Neural cell (in vitro differentiated cells): ENCODE data around the gene REEP5.

Source experiments
- EP300 ChIP-seq: fragments of 450-650 bp; conservative IDR thresholded peaks from 2 replicates; pipeline ENCODE4 v1.6.1; 2014; ENCODE audit warnings: antibody characterized with exemption, mild to moderate bottlenecking, moderate library complexity; ENCODE audit not compliant: poor library complexity, severe bottlenecking
- EZH2 ChIP-seq: fragments of 200-600, 300-800 bp; shearing (Covaris generic), sonication (generic); IDR thresholded peaks from 2 replicates; pipeline ENCODE4 v1.6.1; 2014; ENCODE audit warnings: antibody characterized with exemption, low read length, borderline replicate concordance, mild to moderate bottlenecking; ENCODE audit not compliant: insufficient read depth, poor library complexity, severe bottlenecking
- MXI1 ChIP-seq: fragments of 450-650 bp; conservative IDR thresholded peaks from 2 replicates; pipeline ENCODE4 v1.6.1; 2014; ENCODE audit warnings: antibody characterized with exemption, mild to moderate bottlenecking; ENCODE audit not compliant: poor library complexity, severe bottlenecking
- POLR2AphosphoS5 ChIP-seq: IDR thresholded peaks from 2 replicates; pipeline ENCODE4 v1.6.1; 2012
- SMC3 ChIP-seq: fragments of 450-650 bp; conservative IDR thresholded peaks from 2 replicates; pipeline ENCODE4 v1.6.1; 2014; ENCODE audit warnings: antibody characterized with exemption, mild to moderate bottlenecking, moderate library complexity; ENCODE audit not compliant: poor library complexity
- TAF1 ChIP-seq: IDR thresholded peaks from 2 replicates; pipeline ENCODE4 v1.6.1; 2012; ENCODE audit warnings: low read depth
- TF ChIP-seq, protein P1 (sequence below): fragments of 450-650 bp; IDR thresholded peaks from 2 replicates; pipeline ENCODE4 v1.5.1; 2014; ENCODE audit warnings: antibody characterized with exemption, mild to moderate bottlenecking, moderate library complexity; ENCODE audit not compliant: poor library complexity, severe bottlenecking

DNA sequence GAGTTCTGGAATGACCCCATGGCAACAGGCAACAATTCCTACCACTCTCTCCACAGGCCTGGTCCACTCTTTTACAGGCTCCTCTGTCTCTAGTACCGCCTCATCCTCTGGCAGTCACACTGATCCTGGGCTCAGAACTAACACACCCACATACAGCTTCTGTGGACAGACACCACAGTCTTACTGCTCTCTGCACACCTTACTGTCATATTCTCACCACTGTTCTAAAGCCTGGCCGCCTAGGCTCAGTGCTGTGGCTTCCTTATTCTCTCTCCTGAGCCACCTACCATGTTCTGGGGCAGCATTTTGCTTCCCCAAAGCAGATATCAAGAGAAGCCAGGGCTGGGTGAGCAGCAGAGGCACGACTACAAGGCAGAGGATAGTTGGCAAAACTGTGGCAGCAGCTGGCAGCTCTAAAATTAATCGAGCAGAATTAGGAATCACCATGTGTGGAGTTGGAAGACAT is 14.8 kb downstream of the REEP5 start:
- TF ChIP-seq, protein P1, sequence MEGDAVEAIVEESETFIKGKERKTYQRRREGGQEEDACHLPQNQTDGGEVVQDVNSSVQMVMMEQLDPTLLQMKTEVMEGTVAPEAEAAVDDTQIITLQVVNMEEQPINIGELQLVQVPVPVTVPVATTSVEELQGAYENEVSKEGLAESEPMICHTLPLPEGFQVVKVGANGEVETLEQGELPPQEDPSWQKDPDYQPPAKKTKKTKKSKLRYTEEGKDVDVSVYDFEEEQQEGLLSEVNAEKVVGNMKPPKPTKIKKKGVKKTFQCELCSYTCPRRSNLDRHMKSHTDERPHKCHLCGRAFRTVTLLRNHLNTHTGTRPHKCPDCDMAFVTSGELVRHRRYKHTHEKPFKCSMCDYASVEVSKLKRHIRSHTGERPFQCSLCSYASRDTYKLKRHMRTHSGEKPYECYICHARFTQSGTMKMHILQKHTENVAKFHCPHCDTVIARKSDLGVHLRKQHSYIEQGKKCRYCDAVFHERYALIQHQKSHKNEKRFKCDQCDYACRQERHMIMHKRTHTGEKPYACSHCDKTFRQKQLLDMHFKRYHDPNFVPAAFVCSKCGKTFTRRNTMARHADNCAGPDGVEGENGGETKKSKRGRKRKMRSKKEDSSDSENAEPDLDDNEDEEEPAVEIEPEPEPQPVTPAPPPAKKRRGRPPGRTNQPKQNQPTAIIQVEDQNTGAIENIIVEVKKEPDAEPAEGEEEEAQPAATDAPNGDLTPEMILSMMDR, result no peak
- TF ChIP-seq TAF1 (no peak), EZH2 (no peak), MXI1 (no peak), POLR2AphosphoS5 (no peak), EP300 (no peak), SMC3 (no peak)
